Osteoblast (primary cell): Measurements from ENCODE around the gene MED17. TPM values are rescaled to one million over a fixed set of nuclear protein-coding genes. Genes with fewer than 3 reads are reported as not detected.

Experiments used
- DNase-seq: peaks from one replicate; pipeline ENCODE4 v3.0.0; 2011; ENCODE audit warnings: low spot score, mixed read lengths; ENCODE audit not compliant: insufficient read length; ENCODE audit errors: missing footprints
- H2AFZ ChIP-seq: 2 replicates; pipeline ENCODE4 v1.6.0; 2011; ENCODE audit warnings: mild to moderate bottlenecking, low read length
- H3K27ac ChIP-seq: 2 replicates; pipeline ENCODE4 v1.5.1; 2011; ENCODE audit warnings: mild to moderate bottlenecking, low read depth, low read length, moderate library complexity
- H3K27me3 ChIP-seq: 2 replicates; pipeline ENCODE4 v1.6.0; 2012; ENCODE audit warnings: mild to moderate bottlenecking, control low read depth, inconsistent platforms, low read length, moderate library complexity; ENCODE audit not compliant: insufficient read depth
- H3K36me3 ChIP-seq: 2 replicates; pipeline ENCODE4 v1.5.1; 2011; ENCODE audit warnings: mild to moderate bottlenecking, low read length, control low read depth, moderate library complexity; ENCODE audit not compliant: insufficient read depth
- H3K4me1 ChIP-seq: 2 replicates; pipeline ENCODE4 v1.5.1; 2011; ENCODE audit warnings: mild to moderate bottlenecking, low read length, control low read depth, moderate library complexity; ENCODE audit not compliant: insufficient read depth
- H3K4me2 ChIP-seq: 2 replicates; pipeline ENCODE4 v1.6.0; 2011; ENCODE audit warnings: mild to moderate bottlenecking, low read length; ENCODE audit not compliant: insufficient read depth
- H3K4me3 ChIP-seq: fragments of 200-600 bp; sonication (generic); 3 replicates; pipeline ENCODE4 v1.5.1; 2012; ENCODE audit warnings: mild to moderate bottlenecking, low read length, inconsistent platforms; ENCODE audit not compliant: insufficient read depth
- H3K79me2 ChIP-seq: 2 replicates; pipeline ENCODE4 v1.6.0; 2012; ENCODE audit warnings: mild to moderate bottlenecking, low read length, control low read depth, inconsistent platforms; ENCODE audit not compliant: insufficient read depth
- H3K9me3 ChIP-seq: 2 replicates; pipeline ENCODE4 v1.5.1; 2011; ENCODE audit warnings: low read depth, low read length, control low read depth
- H4K20me1 ChIP-seq: 2 replicates; pipeline ENCODE4 v1.6.0; 2012; ENCODE audit warnings: mild to moderate bottlenecking, low read length, control low read depth; ENCODE audit not compliant: insufficient read depth
- CTCF ChIP-seq: IDR thresholded peaks from 2 replicates; pipeline ENCODE4 v1.5.1; 2011; ENCODE audit warnings: mild to moderate bottlenecking, low read depth, low read length, moderate library complexity; ENCODE audit errors: extremely low read depth
- total RNA-seq: library from RNA; depleted of rRNA; stranded (reverse); fragments of >200 nt; gene quantifications from 2 replicates; pipeline ENCODE4 v1.2.3, GENCODE V29; 2012

MED17 gene, protein sequence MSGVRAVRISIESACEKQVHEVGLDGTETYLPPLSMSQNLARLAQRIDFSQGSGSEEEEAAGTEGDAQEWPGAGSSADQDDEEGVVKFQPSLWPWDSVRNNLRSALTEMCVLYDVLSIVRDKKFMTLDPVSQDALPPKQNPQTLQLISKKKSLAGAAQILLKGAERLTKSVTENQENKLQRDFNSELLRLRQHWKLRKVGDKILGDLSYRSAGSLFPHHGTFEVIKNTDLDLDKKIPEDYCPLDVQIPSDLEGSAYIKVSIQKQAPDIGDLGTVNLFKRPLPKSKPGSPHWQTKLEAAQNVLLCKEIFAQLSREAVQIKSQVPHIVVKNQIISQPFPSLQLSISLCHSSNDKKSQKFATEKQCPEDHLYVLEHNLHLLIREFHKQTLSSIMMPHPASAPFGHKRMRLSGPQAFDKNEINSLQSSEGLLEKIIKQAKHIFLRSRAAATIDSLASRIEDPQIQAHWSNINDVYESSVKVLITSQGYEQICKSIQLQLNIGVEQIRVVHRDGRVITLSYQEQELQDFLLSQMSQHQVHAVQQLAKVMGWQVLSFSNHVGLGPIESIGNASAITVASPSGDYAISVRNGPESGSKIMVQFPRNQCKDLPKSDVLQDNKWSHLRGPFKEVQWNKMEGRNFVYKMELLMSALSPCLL
- 30.4 and 32.6 TPM in 2 replicates for total RNA-seq

- Histone ChIP-seq H3K27me3 (no peaks in the 10 kb centered on the region), H3K79me2 (peaks cover 51% of the 10 kb centered on the region), H4K20me1 (peaks cover 36% of the 10 kb centered on the region), H2AFZ (peak within 1 kb of the TSS; percentile 97), H3K4me3 (peak within 1 kb of the TSS; percentile 100), H3K4me1 (peaks cover 21% of the 10 kb centered on the region), H3K36me3 (peaks cover 8% of the 10 kb centered on the region), H3K9me3 (no peaks in the 10 kb centered on the region), H3K27ac (peak within 1 kb of the TSS; percentile 95), H3K4me2 (peak within 1 kb of the TSS; percentile 92)
- TF ChIP-seq CTCF, result peak; percentile 47
- peak; percentile 98 for DNase-seq
Measured at GRCh38 chr11:93784145-93784934, at the start of gene MED17. Gene MED17, plus strand, starts transcription at chr11:93784282. Its CDS starts 232 bp downstream, at chr11:93784514.

DNA sequence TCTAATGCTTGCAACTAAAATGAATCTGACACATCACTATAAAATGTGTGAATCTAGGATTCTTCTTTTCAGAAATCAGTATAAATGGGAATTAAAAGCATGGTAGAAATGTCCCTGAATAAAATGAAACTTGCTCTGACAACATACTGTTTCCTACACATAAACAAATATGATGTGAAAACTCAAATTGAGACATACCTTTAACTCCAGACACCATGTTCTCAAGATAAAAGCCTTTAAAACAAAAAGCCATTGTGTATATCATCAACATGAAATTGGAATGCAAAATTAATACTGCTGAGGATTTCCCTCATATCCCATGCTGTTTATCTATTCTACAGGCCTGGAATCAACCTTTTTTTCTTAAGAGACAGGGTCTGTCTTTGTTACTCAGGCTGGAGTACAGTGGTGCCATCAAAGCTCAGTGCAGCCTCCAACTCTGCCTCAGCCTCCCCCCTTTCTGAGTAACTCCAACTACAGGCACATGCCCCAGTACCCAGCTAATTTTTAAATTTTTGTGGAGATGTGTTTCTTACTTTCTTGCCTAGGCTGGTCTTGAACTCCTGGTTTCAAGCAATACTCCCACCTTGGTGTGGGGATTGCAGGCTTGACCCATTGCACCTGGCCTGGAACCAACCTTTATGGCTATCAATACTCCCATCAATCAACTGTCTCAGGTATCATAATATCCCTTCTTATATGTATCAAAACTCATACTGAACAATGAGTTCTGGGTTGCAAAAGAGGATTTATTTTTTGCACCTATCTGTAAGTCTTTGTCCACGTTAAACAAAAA, 49.5 kb upstream of the MED17 start:
- no peak for DNase-seq
- H3K27me3 ChIP-seq, result no peaks in the 10 kb centered on the region
- no peak for TF ChIP-seq CTCF
- peaks cover 53% of the 10 kb centered on the region for H3K79me2 ChIP-seq
- H3K36me3 ChIP-seq, result peaks cover 98% of the 10 kb centered on the region
- peaks cover 69% of the 10 kb centered on the region for H4K20me1 ChIP-seq
- peaks cover 47% of the 10 kb centered on the region for H3K4me1 ChIP-seq
- peak overlapping the region; percentile 99 for H3K4me2 ChIP-seq
- no peaks in the 10 kb centered on the region for H3K9me3 ChIP-seq
- H2AFZ ChIP-seq, result no peak overlapping the region
- no peak overlapping the region for H3K4me3 ChIP-seq
- H3K27ac ChIP-seq, result no peak overlapping the region

DNA sequence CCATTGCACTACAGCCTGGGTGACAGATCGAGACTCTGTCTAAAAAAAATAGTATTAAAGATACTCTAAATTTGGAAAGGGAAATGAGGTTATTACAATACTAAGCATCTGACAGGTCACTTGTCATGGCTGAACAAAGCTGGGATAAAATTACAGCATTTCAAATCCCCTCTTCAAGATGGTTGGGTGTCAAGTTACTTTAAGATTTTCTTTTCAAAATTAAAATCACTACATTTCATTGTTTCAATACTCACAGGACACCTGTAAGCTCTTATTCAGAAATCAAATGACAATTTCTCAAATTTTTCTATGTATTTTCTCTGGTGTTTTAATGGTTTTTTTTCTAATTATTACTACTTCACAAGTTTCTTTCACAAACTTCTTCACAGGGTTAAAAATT, 48.5 kb upstream of the MED17 start:
- H3K4me3 ChIP-seq, result no peak overlapping the region
- no peak overlapping the region for H2AFZ ChIP-seq
- peak overlapping the region; percentile 99 for H3K4me2 ChIP-seq
- H3K79me2 ChIP-seq, result peaks cover 63% of the 10 kb centered on the region
- H3K27me3 ChIP-seq, result no peaks in the 10 kb centered on the region
- peaks cover 75% of the 10 kb centered on the region for H4K20me1 ChIP-seq
- H3K36me3 ChIP-seq, result peaks cover 94% of the 10 kb centered on the region
- no peak for TF ChIP-seq CTCF
- H3K9me3 ChIP-seq, result no peaks in the 10 kb centered on the region
- H3K4me1 ChIP-seq, result peaks cover 51% of the 10 kb centered on the region
- peak overlapping the region; percentile 25 for H3K27ac ChIP-seq
- no peak for DNase-seq
